Breast epithelium (tissue), 4 donors: ENCODE results near the gene CMTM3. TPM values are rescaled to one million over a fixed set of nuclear protein-coding genes. Genes with fewer than 3 reads are reported as not detected.

Experiments
- DNase-seq, 2 donors: peaks; one replicate each; pipeline ENCODE4 v3.0.0-alpha.2; 2019; ENCODE audit warnings: low spot score in 2 of 2
- H3K27ac ChIP-seq, 2 donors: fragments of 200-600 bp; sonication (generic) in 1 of 2; one replicate each; pipeline ENCODE4 v1.5.1; 2016 to 2019; ENCODE audit warnings: mild to moderate bottlenecking in 1 of 2
- H3K27me3 ChIP-seq, 2 donors: fragments of 200-600 bp; sonication (generic) in 1 of 2; one replicate each; pipeline versions ENCODE4 v1.5.1 to v1.6.0; 2017 to 2019; ENCODE audit warnings: control low read depth in 1 of 2, mild to moderate bottlenecking in 1 of 2
- H3K36me3 ChIP-seq: fragments of 200-600 bp; one replicate; pipeline ENCODE4 v1.5.1; 2019
- H3K4me1 ChIP-seq, 2 donors: fragments of 200-600 bp; sonication (generic); one replicate each; pipeline ENCODE4 v1.5.1; 2016 to 2019; ENCODE audit warnings: control low read depth in 1 of 2
- H3K4me3 ChIP-seq, 3 donors: fragments of 200-600 bp; sonication (generic); 1 replicate in 2 of 3; 2 replicates in 1 of 3; pipeline ENCODE4 v1.5.1; 2016 to 2019; ENCODE audit warnings: mild to moderate bottlenecking in 3 of 3, moderate library complexity in 2 of 3
- H3K9me3 ChIP-seq, 2 donors: fragments of 200-600 bp; sonication (generic) in 1 of 2; one replicate each; pipeline ENCODE4 v1.5.1; 2016 to 2019; ENCODE audit warnings: control low read depth in 1 of 2
- CTCF ChIP-seq, 3 donors: fragments of 450-650 bp; IDR thresholded peaks; one replicate each; pipeline ENCODE4 v1.5.1; 2016 to 2017; ENCODE audit warnings: antibody characterized with exemption in 3 of 3, mild to moderate bottlenecking in 3 of 3, moderate library complexity in 3 of 3
- POLR2A ChIP-seq: fragments of 450-650 bp; IDR thresholded peaks from one replicate; pipeline ENCODE4 v1.6.1; 2016; ENCODE audit warnings: antibody characterized with exemption, mild to moderate bottlenecking, moderate library complexity
- POLR2AphosphoS5 ChIP-seq, 3 donors: sonication (generic); formaldehyde crosslinking; IDR thresholded peaks; one replicate each; pipeline ENCODE4 v1.6.1; 2017; ENCODE audit warnings: antibody characterized with exemption in 3 of 3
- intact Hi-C: fragments of 100-400 bp; cut with DNase I; formaldehyde crosslinking; loops from one replicate; pipeline ENCODE4 v1.15.1; 2023; ENCODE audit warnings: low total_unique reads
- total RNA-seq, 3 donors: library from RNA; depleted of rRNA; stranded (reverse); fragments of >200 nt; gene quantifications; one replicate each; pipeline ENCODE4 v1.1.0, GENCODE V29; 2016

The CMTM3 gene
- total RNA-seq, 3 donors from 2014 or later = 19.5 to 54.9 (median 25.2) TPM

GRCh38 chr16:66652661-66653360, 48.3 kb downstream of the CMTM3 start:
- H3K9me3 ChIP-seq = no peaks in the 10 kb centered on the region
- H3K27ac ChIP-seq = no peak overlapping the region
- TF ChIP-seq POLR2AphosphoS5 (IDR thresholded peaks at IDR 0.05) = no peak
- no peak for TF ChIP-seq POLR2A
- TF ChIP-seq CTCF (IDR thresholded peaks at IDR 0.05) = no peak
- no peaks in the 10 kb centered on the region for H3K27me3 ChIP-seq
- intact Hi-C loops = no loop called here
- peaks cover 0 to 4% of the 10 kb centered on the region in 2 donors for H3K4me1 ChIP-seq
- no peak for DNase-seq
- no peaks in the 10 kb centered on the region for H3K36me3 ChIP-seq
- H3K4me3 ChIP-seq = no peak overlapping the region

- TF ChIP-seq CTCF (IDR thresholded peaks at IDR 0.05) (no peak), POLR2AphosphoS5 (IDR thresholded peaks at IDR 0.05) (no peak), POLR2A (no peak)
- no peaks in the 10 kb centered on the region for H3K36me3 ChIP-seq
- no peaks in the 10 kb centered on the region for H3K9me3 ChIP-seq
- H3K4me3 ChIP-seq = no peak overlapping the region
- no peak for DNase-seq
- intact Hi-C loops = no loop called here
- H3K27ac ChIP-seq = no peak overlapping the region
- no peaks in the 10 kb centered on the region for H3K27me3 ChIP-seq
- peaks cover 0 to 4% of the 10 kb centered on the region in 2 donors for H3K4me1 ChIP-seq
Measured at GRCh38 chr16:66653581-66654350, 49.3 kb downstream of the CMTM3 start.

GRCh38 chr16:66656547-66656946, 52.0 kb downstream of the CMTM3 start:
- TF ChIP-seq CTCF (IDR thresholded peaks at IDR 0.05) = no peak
- TF ChIP-seq POLR2AphosphoS5 (IDR thresholded peaks at IDR 0.05) = no peak
- no peak for TF ChIP-seq POLR2A
- no peaks in the 10 kb centered on the region for H3K4me1 ChIP-seq
- H3K4me3 ChIP-seq = no peak overlapping the region
- no peak for DNase-seq
- H3K27ac ChIP-seq = no peak overlapping the region
- H3K9me3 ChIP-seq = no peaks in the 10 kb centered on the region
- intact Hi-C loops = no loop called here
- H3K27me3 ChIP-seq = no peaks in the 10 kb centered on the region
- H3K36me3 ChIP-seq = no peaks in the 10 kb centered on the region

- H3K9me3 ChIP-seq = no peaks in the 10 kb centered on the region
- TF ChIP-seq POLR2A = no peak
- TF ChIP-seq CTCF (IDR thresholded peaks at IDR 0.05) = no peak
- TF ChIP-seq POLR2AphosphoS5 (IDR thresholded peaks at IDR 0.05) = no peak
- intact Hi-C loops = no loop called here
- no peaks in the 10 kb centered on the region for H3K4me1 ChIP-seq
- no peak for DNase-seq
- no peak overlapping the region for H3K27ac ChIP-seq
- no peaks in the 10 kb centered on the region for H3K27me3 ChIP-seq
- H3K4me3 ChIP-seq = no peak overlapping the region
- H3K36me3 ChIP-seq = no peaks in the 10 kb centered on the region
Measured at GRCh38 chr16:66658143-66658859, 53.8 kb downstream of the CMTM3 start.

GRCh38 chr16:66658860-66659190, 54.3 kb downstream of the CMTM3 start:
- Histone ChIP-seq H3K4me3 (no peak overlapping the region), H3K27ac (no peak overlapping the region), H3K27me3 (no peaks in the 10 kb centered on the region), H3K4me1 (no peaks in the 10 kb centered on the region), H3K9me3 (no peaks in the 10 kb centered on the region), H3K36me3 (no peaks in the 10 kb centered on the region)
- no peak for DNase-seq
- intact Hi-C loops = no loop called here
- TF ChIP-seq POLR2A (no peak), POLR2AphosphoS5 (IDR thresholded peaks at IDR 0.05) (no peak), CTCF (IDR thresholded peaks at IDR 0.05) (no peak)
